GM19035 (cell line): ENCODE measurements around the gene CREB3L2.

Source experiments
- ATAC-seq: cut with Tn5 transposase; IDR thresholded peaks from one replicate; pipeline ENCODE4 v1.9.1; 2021; ENCODE audit not compliant: unreplicated experiment

The CREB3L2 gene

GRCh38 chr7:137953665-137954470 is 48.0 kb downstream of the CREB3L2 start:
- no peak for ATAC-seq

GRCh38 chr7:137953043-137953664 is 48.7 kb downstream of the CREB3L2 start:
- ATAC-seq = no peak

- no peak for ATAC-seq
Measured at GRCh38 chr7:137952426-137952805, 49.5 kb downstream of the CREB3L2 start.

- ATAC-seq = no peak
Measured at GRCh38 chr7:137951700-137952425, 50.0 kb downstream of the CREB3L2 start.

DNA sequence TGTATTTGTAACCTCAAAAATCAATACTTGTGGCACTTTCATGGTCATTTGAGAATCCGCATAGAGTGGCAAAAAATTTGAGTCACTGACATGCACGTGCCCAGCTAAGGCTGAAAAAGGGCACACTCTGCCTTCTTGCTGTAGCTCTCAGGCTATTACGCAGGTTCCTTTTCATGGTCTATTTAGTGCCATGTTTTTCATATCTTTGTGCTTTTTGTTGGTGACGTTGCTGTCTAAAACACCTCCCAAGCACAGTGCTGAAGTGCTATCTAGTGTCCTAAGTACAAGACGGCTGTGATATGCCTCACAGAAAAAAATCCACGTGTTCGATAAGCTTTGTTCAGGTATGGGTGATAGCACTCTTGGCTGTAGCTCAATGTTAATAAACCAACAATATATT is 50.9 kb downstream of the CREB3L2 start:
- ATAC-seq = no peak

- ATAC-seq = no peak
Measured at GRCh38 chr7:137950263-137950621, 51.6 kb downstream of the CREB3L2 start.

DNA sequence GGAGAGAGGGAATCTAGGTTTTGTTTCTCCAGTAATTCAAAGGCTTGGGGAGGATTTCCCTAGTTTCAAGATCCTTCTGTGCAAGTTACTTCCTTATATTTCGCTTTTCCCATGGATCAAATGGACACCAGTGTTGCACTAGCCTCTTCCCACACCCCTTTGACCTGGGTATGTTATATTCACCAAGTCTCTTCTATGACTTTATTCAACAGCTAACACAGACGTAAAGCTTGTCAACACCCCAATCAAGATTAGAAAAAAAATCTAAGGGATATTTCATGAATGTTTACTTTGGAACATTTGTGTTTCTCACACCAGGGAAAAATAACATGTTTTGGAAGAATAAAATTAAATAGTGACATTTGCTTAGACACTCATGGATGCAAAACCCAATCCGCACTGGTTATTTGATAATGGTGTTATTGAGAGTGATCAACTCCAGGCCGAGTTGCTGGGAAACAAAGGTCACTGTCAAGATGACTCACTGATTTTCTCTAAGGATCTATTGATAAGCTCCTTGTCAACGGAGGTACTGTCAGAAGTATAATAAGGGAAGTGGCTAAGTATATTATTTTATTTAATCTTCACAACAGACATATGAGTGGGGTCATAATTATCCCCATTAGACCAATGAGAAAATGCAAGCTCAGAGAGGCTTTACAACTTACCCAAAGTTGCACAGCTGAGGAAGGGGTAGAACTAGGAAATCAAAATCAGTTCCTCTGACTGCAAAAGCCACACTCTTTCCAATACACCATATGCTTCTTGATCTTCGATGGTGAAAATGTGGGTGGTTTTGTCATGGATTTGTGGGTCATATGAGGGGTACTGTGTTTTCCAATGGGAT is 52.2 kb downstream of the CREB3L2 start:
- no peak for ATAC-seq

- no peak for ATAC-seq
Measured at GRCh38 chr7:137948845-137949330, 53.0 kb downstream of the CREB3L2 start.

DNA sequence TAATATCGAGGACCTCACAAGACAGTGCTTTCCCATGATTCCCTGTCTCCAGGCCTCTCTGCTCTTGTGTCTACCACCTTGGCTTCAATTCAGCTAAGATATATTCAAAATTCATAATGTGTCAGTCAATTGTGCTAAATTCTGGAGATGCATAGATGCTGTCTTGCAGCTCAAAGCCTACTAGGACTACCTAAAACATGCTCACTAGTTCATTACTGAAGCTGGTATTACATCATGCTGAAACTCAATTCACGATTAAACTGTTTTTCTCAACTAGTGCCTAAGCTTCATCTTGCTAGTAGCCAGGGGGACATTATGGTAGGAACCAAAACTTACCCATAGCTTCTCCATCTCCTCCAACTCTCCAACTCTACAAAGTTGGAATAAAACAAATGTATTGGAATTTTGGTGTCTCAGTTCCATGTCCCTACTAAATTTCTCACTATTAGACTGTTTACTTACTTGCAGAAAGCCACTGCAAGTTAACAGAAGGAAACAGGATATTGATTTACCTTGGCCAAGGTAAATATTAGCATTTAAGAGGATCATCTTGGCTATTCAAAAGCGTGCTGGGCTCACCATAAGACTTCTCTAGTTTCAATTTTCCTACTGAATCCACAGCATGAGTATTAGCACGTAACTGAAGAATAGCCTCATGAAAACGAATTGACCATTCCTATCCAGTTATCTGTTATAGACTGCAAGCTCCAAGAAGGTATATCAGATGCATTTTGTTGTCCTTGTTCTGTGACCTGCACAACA is 53.6 kb downstream of the CREB3L2 start:
- ATAC-seq = no peak

- ATAC-seq = no peak
Measured at GRCh38 chr7:137947046-137947445, 54.8 kb downstream of the CREB3L2 start.

DNA sequence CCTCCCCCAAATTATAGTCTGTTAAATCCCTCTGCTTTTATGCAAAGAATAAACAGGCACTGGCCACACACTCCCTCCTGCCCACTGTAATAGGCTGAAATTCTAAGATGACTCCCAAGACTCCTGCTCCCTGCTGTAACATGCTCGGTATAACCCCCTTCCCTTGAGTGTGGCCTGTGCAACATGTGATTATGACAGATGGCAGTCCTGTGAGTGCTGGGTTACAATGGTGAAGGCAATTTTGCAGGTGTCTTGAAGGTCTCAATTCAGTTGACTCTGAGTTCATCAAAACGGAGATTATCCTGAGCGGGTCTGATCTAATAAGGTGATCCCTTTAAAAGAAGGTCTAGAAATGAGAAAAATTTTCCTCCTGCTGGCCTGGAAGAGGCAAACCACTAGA is 55.9 kb downstream of the CREB3L2 start:
- ATAC-seq = no peak

GRCh38 chr7:137944168-137944567 is 57.7 kb downstream of the CREB3L2 start:
- no peak for ATAC-seq

- no peak for ATAC-seq
Measured at GRCh38 chr7:137943132-137943551, 58.7 kb downstream of the CREB3L2 start.

DNA sequence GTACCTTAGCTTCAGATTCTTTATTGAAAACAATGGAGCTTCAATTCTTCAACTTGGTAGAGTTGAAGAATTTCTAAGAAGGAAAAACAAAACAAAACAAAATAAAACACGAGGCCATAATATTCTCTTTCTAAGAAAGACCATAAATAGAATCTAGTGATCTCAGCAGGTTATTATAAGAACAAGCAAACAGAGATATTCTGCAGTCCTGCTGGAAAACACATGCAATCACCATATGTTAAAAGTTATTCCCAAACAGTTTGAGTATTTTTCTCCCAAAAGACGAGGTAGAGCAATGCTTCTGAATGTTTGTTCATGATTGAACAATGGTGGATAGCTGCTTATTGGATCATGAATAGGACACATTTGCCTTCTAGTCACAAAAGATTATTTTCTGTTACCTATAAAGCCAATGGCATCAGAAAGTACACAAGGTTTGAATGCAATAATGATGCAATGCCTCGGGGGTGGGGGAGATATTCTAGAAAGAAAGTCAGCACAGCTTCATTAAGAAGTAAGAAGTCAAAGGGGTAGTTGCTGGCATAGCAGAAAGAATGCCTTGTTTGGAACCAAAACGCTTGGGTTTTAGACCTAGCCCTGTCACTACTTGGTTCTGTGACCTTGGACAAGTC is 59.3 kb downstream of the CREB3L2 start:
- ATAC-seq = no peak

DNA sequence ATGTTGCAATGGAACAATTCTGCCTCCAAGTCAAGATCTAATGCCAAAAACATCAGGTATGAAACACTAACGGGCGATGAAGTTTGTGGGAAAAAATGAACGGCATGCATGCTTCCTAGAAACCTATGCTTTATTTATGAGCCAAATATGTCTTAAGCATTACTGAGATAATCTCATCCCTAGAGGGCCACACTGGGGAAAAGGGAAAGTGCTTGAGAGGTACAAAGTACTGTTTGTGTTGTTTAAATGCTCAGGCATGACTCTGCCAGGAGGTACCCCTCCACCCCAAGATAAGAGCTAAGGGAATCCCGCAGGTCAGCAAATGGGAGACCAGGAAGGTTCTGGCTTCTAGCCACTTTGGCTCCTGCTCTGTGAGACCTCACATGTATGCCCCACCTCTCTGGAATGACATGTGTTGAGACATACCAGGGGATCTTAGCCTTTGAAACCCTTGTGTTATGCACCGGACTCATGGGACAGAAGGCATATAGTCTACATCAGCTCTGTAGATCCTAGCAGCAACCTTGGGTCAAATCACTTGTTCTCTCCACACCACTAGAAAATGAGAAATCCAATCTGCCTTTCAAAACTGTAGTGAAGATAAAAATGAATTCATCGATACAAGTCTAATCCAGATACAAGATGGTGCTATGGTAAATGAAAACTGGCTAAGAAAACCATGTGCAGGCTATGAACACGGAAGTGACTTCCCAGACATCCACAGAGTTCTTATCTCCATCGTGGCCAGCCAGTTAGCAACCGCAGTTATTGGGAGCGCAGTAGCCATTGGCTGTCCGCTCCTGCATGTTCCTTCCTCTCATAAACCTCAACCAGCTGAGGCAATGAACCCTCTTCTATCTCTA is 61.0 kb downstream of the CREB3L2 start:
- ATAC-seq = no peak

DNA sequence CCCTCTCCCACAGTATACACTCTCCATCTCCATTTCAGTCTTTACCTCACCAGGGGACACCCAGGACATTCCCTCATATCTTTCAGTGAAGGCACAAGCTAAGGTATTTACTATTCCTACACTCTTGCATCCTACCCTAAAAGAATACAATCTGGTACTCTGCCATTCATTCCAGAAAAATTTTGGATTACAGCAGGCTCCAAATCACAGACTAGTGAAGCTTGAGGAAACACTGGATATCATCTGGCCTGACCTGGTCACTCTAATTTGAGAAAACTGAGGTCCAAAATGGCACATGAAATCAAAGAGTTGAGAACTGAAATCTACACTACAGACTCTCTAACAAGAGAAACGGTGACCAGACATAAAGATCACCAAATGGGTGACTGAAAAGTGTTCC is 61.7 kb downstream of the CREB3L2 start:
- ATAC-seq = no peak

GRCh38 chr7:137937202-137937560 is 64.7 kb downstream of the CREB3L2 start:
- ATAC-seq = no peak

- no peak for ATAC-seq
Measured at GRCh38 chr7:137936509-137937201, 65.2 kb downstream of the CREB3L2 start.
